ENCODE results near the gene AKAP13.

DNA sequence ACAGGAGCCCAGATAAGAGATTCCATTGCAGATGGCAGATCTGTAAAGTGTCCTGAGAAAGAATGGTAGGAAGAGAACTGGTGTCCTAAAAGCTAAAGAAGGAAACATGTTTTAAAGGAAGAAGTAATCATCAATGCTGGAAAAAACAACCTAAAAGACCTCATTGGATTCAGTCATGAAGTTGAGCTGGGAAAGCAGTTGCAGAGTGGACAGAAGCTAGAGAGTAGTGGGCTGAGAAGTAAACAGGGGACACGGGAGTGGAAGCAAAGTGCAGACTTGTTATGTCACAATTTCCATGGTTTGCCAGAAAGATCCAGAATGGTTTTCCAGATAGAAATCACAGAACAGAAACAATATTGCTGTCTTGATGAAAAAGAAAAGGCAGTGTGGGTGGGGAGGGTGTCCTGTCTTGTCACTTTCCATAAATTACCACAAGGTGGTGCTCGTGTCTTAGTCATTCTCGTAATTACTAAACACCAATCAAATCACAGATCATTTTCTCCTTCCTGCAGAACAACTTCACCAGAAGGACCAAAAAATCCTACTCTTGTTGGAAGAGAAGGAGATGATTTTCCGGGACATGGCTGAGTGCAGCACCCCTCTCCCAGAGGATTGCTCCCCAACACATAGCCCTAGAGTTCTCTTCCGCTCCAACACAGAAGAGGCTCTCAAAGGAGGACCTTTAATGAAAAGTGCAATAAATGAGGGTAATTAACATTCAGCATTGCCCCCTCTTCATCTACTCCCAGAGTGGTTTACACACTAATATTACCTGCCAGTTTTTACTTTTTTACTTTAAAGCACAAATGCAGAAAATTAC, 349.8 kb downstream of the AKAP13 start:
- TF ChIP-seq FOXM1 (IDR thresholded peaks at IDR 0.05; ENCODE audit: borderline replicate concordance) (no peak), FOXA1 (IDR thresholded peaks at IDR 0.05) (no peak), TARDBP (IDR thresholded peaks at IDR 0.05) (no peak), SP1 (IDR thresholded peaks at IDR 0.05) (no peak)

All from HEK293T (cell line).